Activated T-helper 9 cell treated with anti-CD3 and anti-CD28 coated beads, Interleukin-2, amount 50 U/mL, for 16 hours (primary cell): ENCODE data around the gene KRTAP12-2.
A peak's percentile ranks its signal among the peaks of the same experiment; 100 is the strongest.

ENCODE experiments used
- DNase-seq: peaks from one replicate; pipeline ENCODE4 v3.0.0-alpha.2; 2020; ENCODE audit warnings: low read depth

The KRTAP12-2 gene

DNA sequence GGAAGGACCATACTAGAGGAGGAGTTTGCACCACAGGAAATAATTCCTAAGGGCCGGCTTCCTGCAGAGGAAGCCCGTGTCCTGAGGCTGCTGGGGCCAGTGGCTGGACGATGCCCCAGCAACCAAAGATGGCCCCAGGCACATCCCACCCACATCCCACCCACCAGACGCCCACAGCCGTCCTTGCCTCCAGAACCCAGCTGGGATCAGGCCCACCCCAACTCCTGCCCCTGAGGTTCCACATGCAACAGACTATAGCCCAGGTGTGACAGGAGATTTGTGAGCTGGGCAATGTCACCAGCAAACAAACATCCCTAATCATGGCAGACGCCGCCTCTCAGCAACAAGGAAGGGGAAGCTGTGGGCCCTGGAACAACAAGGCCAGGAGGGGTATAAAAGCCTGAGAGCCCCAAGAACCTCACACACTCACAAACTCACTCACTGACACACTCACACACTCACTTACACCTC, 40.0 kb downstream of the KRTAP12-2 start, which contains the start of gene KRTAP10-9:
Gene KRTAP10-9 (plus strand): TSS at position 421 of the 471 bp plus-strand sequence. CDS start 79 bp downstream, outside the sequence.
- no peak for DNase-seq

DNA sequence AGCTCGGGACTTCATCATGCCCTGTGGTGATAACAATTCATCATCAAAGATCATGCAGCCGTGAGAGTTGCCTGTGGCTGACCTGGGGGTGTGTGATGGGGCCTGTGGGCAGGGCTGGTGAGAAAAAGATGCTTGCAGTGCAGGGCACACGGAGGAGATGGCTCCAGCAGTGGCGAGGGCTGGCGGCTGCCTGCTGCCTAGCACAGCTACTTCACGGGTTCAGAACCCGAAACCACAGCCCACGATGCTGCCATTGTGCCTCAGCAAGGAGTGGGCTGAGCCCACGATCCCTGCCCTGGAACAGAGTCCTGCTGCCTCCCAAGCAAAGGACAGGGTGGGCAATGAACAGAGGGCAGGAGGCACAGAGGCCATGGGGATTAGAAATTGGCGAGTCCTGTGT, 40.5 kb downstream of the KRTAP12-2 start:
- no peak for DNase-seq

DNA sequence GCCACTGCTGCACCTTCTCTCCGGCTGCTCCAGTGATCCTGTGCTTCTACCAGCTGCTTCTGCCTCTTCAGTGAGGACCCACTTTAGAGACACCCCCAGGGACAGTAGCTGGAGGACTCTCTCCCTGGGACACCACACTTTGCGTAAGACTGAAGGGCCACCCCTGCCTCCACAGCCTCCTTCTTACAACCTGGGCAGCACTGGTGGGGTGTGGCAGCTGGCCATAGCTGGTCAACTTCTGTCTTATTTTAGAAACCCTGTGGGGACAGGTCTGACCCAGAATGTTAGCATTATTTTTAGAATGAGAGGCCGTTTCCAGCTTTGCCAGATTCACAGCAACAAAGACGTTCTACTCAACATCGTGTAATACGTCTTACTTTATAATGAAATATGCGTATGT, 41.0 kb downstream of the KRTAP12-2 start:
- no peak for DNase-seq

DNA sequence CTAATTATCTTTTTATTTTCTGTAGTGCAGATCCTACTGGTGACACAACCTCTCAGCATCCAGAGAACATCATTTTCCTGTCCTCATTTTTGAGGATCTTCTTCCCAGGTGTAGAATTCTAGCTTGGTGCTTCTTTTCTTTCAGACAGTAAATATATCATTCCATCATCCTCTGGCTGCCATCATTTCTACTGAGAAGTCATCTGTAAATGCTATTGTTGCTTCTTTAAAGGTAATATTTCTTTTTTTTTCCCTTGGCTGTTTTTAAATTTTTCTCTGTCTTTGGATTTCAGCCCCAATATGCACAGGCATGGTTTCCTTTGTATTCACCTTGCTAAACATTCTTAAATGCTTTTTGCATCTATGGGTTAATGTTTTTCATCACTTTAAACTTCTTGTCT, 43.2 kb downstream of the KRTAP12-2 start:
- no peak for DNase-seq

DNA sequence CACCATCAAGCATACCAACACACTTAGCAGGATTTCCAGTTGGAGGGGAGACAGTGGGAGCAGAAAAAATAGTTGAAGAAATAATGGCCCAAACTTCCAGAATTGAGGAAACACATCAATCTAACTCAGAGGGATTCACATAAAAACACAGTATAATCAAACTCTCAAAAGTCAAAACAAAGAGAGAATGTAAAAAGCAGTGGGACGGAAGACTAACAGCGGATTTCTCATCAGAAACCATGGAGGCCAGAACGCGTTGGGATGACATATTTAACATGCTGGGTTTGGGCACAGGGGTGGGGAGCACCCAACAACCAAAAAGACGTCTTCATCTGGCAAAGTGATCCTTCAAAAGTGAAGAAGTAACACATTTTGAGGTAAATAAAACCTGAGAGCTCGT, 46.8 kb downstream of the KRTAP12-2 start:
- no peak for DNase-seq

DNA sequence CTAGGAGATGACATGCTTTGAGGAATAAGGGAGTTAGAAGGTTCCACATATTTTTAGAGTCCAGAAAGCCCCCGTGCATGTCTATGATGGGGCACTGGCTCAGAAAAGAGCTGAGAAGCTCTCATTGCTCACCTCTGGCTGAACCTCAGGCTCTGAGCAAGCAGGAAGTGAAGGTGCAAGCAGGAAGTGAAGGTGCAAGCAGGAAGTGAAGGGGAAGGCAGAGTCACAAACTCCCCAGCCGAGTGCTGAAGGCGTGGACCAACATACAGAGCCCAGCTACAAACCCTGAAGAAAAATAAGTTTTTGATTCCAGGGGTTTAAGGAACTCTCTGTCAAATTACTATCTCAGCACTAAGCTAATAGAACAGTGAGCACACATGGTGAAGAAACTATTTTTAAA, 47.8 kb downstream of the KRTAP12-2 start:
- peak; percentile 46 for DNase-seq

DNA sequence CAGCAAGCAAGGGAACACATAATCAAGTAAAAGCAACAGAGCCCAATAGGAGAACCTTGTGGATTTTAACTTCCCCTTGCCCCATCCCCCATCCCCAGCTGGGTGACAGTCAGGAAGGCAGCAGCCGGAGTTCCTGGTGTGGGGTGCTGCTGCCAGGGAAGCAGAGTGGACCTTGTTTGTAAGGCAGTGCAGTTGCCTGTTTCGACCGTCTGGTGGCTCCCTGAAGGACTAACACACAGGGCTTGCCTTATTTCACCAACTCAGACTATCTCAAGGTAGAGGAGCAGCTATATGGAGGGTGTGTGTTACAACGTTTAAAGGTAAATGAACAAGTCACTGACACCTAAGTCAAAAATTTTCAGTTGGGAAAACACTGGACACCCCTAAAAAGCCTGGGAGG, 48.2 kb downstream of the KRTAP12-2 start:
- DNase-seq = no peak

DNA sequence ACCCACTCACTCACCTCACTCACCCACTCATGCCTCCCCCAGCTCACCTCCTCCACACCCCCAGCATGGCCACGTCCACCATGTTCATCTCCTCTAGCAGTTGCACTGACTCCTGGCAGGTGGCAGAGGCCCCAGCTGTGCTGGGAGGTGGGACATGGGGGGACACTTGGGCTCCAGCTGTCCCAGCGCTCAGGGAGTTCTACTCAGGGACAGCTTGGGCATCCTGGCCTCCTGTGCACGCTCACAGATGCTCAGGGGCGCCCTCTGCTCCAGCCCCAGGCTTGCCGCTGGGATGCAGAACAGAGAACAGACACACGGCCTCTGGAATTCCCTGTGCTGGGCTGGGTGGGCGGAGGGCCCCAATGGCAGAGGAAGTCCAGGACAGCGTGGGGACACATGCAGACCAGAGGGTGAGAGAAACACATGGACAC, 49.6 kb downstream of the KRTAP12-2 start:
- DNase-seq = no peak

DNA sequence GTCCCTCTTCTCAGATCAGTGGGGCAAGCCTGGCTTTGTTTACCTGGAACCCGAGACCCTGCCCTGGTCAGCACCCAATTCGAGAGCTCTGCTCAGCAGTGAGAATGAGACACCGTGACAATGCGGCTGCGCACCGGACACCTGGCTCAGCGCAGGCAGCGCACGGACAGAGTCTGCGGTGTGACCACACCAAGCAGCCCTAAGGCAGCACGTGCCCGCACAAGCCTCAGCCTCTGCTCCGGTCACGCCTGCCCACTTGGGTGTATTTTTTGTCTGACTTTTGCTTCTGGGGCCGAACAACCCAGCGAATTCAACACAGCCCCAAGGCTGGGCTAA, 50.2 kb downstream of the KRTAP12-2 start:
- no peak for DNase-seq
